ENCODE data around the gene BICD1.

DNA sequence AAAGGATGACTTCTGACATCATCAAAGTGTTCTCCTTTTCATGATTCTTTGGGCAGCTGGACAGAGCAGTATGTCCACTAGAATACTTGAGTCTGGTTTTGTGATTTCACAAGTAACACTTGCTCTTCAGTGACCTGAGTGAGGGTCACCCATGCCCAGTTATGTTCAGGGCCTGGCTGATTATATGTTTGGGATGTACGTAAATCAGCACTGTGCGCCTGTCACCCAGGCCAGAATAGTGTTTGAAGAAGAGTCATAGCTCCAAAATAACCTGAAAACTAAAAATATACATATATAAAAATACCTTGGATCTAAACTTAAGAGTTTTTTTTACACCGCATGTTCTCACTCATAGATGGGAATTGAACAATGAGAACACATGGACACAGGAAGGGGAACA lies 3.8 kb downstream of the BICD1 start:
- TF ChIP-seq ZNF274 (IDR thresholded peaks at IDR 0.05; ENCODE audit: low read depth, low read length) = no peak
- no peak for TF ChIP-seq YY1 (IDR thresholded peaks at IDR 0.05; ENCODE audit: insufficient read depth, insufficient read length)
- no peak for TF ChIP-seq SUZ12 (IDR thresholded peaks at IDR 0.05; ENCODE audit: extremely low read depth, insufficient read depth, insufficient read length)

Measured in NT2/D1 (cell line).